ENCODE results near the gene CASP12.

GRCh38 chr11:104853276-104853675, 45.0 kb downstream of the CASP12 start:
- no peak for TF ChIP-seq EZH2 (IDR thresholded peaks at IDR 0.05; ENCODE audit: borderline replicate concordance, low read depth, low read length, poor library complexity, severe bottlenecking)
- TF ChIP-seq CTCF (conservative IDR thresholded peaks at IDR 0.05; ENCODE audit: low read depth, low read length), result no peak
